Activated T-helper 2 cell treated with anti-CD3 and anti-CD28 coated beads, Interferon-gamma antibody, Interleukin-2, Interleukin-4, amounts not matched to agents 10 μg/mL and 5 μg/mL and 100 μg/mL, durations not matched to agents 14 hours and 24 hours and 36 hours (primary cell): ENCODE data around the gene PXDN. TPM values are rescaled to one million over a fixed set of nuclear protein-coding genes. Genes with fewer than 3 reads are reported as not detected.
"Not testable (repeated sequence)": the region's sequence is repeated elsewhere in the genome, so short reads cannot be mapped to it uniquely, and the experiment has no call there.

Experiments used
- DNase-seq: peaks from one replicate; pipeline ENCODE4 v3.0.0; 2021; ENCODE audit warnings: low spot score
- H3K27ac Mint-ChIP-seq: one replicate; pipeline ENCODE4 v1.8.0; 2021; ENCODE audit warnings: mixed read lengths
- H3K27me3 Mint-ChIP-seq: one replicate; pipeline ENCODE4 v1.8.0; 2021; ENCODE audit warnings: low read depth, mixed read lengths
- H3K36me3 Mint-ChIP-seq: one replicate; pipeline ENCODE4 v1.8.0; 2021; ENCODE audit warnings: low read depth, mixed read lengths
- H3K4me1 Mint-ChIP-seq: one replicate; pipeline ENCODE4 v1.8.0; 2021; ENCODE audit warnings: low read depth, mixed read lengths
- H3K4me3 Mint-ChIP-seq: one replicate; pipeline ENCODE4 v1.8.0; 2021; ENCODE audit warnings: low read depth, mild to moderate bottlenecking, moderate library complexity, mixed read lengths
- H3K9me3 Mint-ChIP-seq: one replicate; pipeline ENCODE4 v1.8.0; 2021; ENCODE audit warnings: mixed read lengths
- intact Hi-C: fragments of 100-400 bp; cut with micrococcal nuclease; formaldehyde crosslinking; loops from one replicate; pipeline ENCODE4 v1.15.1; 2023
- total RNA-seq: library from RNA; stranded (reverse); gene quantifications from 2 replicates; pipeline ENCODE4 v1.2.3, GENCODE V29; 2022

PXDN gene
- total RNA-seq, 1 donor from 2014 or later: 2.0 TPM

DNA sequence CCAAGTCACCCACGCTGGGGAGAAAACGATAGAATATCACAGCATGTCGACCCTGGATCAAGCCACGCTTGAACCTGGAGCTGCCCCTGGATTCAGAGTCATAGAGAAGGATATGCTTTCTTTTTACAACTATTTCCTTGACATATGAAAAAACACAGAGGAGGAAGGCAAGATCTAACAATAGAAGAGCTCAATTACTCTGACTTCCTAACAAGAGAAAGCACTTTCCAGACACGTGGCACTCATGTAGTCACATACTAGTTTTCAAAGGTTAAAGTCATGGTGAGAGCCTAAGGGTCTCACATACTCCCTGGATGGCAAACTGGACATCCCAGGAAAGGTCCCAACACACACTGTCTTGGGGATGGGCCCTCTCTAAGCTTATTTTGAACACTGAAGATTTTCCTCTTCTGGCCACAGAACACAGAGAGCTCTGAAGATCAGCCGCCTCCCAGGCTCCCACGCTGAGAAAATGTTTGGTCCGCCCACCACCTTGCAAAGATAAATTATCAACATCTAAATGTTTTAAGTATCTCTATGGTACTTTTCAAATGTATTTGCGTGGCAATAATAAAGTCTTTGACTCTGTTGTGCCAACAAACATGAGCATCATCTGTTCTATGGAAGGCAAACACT is 4.9 kb downstream of the PXDN start:
- intact Hi-C loops: no loop called here
- no peak for DNase-seq
- H3K27me3 Mint-ChIP-seq: peaks cover 15% of the 10 kb centered on the region
- no peak overlapping the region for H3K4me3 Mint-ChIP-seq
- no peaks in the 10 kb centered on the region for H3K36me3 Mint-ChIP-seq
- H3K27ac Mint-ChIP-seq: no peak overlapping the region
- no peaks in the 10 kb centered on the region for H3K9me3 Mint-ChIP-seq
- H3K4me1 Mint-ChIP-seq: no peaks in the 10 kb centered on the region

DNA sequence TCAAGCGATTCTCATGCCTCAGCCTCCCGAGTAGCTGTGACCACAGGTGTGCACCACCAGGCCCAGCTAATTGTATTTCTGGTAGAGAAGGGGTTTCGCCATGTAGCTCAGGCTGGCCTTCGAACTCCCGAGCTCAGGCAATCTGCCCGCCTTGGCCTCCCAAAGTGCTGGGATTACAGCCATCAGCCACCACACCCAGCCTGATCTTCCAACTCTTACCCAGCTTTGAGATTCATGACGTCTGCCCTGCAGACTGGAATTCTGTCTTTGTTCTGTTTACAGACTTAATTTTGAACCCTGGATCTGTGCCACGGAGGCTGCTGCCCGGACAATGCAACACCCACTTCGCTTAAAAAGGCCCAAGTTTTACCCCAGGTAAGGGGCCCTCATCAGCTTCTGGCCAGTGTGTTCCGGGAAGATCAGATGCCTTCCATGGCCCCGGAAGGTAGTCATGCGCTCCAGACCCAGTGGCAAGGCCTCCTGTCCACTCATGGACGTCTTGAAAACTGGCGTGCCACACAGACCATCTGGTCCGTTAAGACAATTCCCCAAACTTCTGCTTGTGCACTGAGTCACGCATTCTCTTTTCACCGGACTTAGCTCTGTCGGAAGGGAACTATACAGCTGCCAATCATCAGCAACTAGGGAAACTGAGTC is 5.5 kb downstream of the PXDN start:
- DNase-seq: no peak
- Mint-ChIP-seq H3K36me3 (no peaks in the 10 kb centered on the region), H3K9me3 (no peaks in the 10 kb centered on the region), H3K27me3 (peaks cover 15% of the 10 kb centered on the region), H3K4me3 (no peak overlapping the region), H3K4me1 (no peaks in the 10 kb centered on the region), H3K27ac (no peak overlapping the region)
- intact Hi-C loops: no loop called here

DNA sequence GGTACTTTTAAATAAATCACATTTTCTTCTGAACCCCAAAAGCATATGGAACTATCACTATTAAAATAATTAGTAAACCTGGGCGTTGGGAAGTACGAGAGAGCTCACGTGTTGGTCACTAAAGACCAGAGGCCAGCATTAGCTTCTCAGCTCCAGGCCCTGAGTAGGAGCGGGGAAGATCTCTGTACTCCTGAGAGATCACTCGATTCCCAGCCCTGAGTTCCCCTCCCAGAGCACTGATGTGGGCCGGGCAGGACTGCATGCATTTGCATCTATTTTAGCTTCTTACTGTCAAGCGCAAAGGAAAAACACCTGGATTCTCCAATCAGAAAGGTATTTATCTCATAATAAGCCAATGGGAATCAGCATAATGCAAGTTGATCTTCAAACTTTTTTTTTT is 6.2 kb downstream of the PXDN start:
- Mint-ChIP-seq H3K36me3 (no peaks in the 10 kb centered on the region), H3K4me3 (no peak overlapping the region), H3K4me1 (no peaks in the 10 kb centered on the region), H3K27me3 (peaks cover 15% of the 10 kb centered on the region), H3K27ac (no peak overlapping the region), H3K9me3 (no peaks in the 10 kb centered on the region)
- intact Hi-C loops: no loop called here
- no peak for DNase-seq

DNA sequence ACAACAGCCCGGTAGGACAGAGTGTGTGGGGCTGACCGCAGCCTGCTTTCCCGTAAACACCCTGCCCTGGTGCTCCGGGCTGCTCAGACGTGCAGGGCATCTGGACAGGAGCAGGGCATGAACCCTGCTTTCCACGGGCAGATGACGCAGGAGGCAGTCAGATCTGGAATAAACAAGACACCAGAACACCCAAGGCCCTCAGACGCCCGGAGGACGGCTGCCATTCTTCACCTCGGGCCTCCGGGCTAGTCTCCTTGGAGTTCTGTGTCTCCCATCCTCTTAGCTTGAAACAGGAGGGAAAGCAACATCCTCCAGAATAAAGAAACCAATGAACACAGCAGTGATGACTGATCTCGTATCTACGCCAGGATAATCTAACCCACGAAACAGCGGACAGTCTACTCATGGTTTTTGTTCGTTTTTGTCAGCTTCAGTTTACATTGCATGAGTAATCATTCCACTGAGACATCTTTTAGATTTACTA is 7.3 kb downstream of the PXDN start:
- H3K27ac Mint-ChIP-seq: no peak overlapping the region
- DNase-seq: no peak
- no peaks in the 10 kb centered on the region for H3K36me3 Mint-ChIP-seq
- intact Hi-C loops: no loop called here
- H3K4me3 Mint-ChIP-seq: no peak overlapping the region
- no peaks in the 10 kb centered on the region for H3K9me3 Mint-ChIP-seq
- H3K27me3 Mint-ChIP-seq: peaks cover 7% of the 10 kb centered on the region
- H3K4me1 Mint-ChIP-seq: no peaks in the 10 kb centered on the region

DNA sequence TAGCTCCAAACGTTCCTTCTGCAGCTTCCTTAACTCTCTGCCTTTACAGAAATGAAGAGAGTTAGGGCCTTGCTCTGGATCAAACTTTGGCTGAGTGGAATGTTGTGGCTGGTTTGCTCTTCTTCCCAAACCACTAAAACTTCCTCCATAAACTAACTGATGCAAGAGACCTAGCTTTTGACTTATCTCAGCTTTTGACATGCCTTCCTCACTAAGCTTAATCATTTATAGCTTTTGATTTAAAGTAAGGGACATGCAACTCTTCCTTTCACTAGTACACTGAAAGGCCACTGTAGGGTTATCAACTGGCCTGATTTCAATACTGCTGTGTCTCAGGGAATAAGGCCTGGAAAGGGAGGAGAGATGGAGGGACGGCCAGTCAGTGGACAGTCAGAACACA is 8.3 kb downstream of the PXDN start:
- H3K27me3 Mint-ChIP-seq: peaks cover 2% of the 10 kb centered on the region
- H3K9me3 Mint-ChIP-seq: no peaks in the 10 kb centered on the region
- H3K36me3 Mint-ChIP-seq: no peaks in the 10 kb centered on the region
- H3K27ac Mint-ChIP-seq: no peak overlapping the region
- no peaks in the 10 kb centered on the region for H3K4me1 Mint-ChIP-seq
- intact Hi-C loops: no loop called here
- H3K4me3 Mint-ChIP-seq: no peak overlapping the region
- DNase-seq: no peak

DNA sequence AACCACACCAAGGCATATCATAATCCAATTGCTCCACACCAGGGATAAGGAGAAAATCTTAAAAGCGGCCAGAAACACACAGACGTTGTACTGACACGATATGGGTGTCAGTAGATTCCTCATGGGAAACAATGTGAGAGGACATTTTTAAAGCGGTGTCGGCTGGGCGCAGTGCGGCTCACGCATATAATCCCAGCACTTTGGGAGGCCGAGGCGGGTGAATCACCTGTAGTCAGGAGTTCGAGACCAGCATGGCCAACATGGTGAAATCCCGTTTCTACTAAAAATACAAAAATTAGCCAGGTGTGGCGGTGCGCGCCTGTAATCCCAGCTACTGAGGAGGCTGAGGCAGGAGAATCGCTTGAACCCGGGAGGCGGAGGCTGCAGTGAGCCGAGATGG is 11.0 kb downstream of the PXDN start:
- intact Hi-C loops, H3K27ac Mint-ChIP-seq, H3K36me3 Mint-ChIP-seq, H3K27me3 Mint-ChIP-seq, H3K9me3 Mint-ChIP-seq, H3K4me1 Mint-ChIP-seq, H3K4me3 Mint-ChIP-seq, DNase-seq: not testable (repeated sequence)

DNA sequence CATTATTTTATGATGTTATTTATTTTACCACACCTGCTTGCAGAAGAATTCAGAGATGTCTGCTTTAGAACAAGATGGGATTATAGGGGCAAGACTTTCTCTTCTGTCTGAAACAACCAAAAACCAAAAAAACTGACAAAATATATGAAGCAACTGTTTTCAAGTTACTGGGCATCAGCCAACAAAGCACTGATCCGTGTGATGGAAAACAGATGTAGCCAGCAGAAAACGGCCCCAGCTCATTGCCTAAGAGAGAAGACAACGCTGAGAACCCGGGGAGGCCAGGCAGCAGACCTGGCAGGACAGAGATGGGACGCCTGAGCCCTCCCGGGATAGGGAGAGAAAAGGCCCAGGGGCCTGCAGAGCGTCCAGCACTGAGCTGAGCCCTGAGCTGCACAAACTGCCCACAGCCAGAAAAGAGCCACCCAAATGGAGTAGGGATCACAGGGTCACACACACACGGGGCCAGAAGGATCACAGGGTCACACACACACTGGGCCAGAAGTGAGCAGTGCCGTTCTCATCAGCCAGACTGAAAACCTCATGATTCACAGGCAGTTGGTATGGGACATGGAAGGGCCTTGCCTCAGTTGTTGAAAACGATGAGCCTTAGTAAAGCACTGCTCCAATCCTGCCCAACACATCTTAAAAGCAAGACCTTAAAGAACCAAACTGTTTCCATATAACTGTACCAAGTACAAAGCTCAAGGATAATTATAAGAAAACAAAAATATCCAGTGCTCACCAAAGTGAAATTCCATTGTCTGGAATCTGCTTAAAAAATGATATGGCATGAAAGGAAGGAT is 12.1 kb downstream of the PXDN start:
- intact Hi-C loops: no loop called here
- Mint-ChIP-seq H3K27me3 (no peaks in the 10 kb centered on the region), H3K9me3 (no peaks in the 10 kb centered on the region), H3K36me3 (no peaks in the 10 kb centered on the region), H3K27ac (no peak overlapping the region), H3K4me1 (no peaks in the 10 kb centered on the region), H3K4me3 (no peak overlapping the region)
- DNase-seq: no peak

DNA sequence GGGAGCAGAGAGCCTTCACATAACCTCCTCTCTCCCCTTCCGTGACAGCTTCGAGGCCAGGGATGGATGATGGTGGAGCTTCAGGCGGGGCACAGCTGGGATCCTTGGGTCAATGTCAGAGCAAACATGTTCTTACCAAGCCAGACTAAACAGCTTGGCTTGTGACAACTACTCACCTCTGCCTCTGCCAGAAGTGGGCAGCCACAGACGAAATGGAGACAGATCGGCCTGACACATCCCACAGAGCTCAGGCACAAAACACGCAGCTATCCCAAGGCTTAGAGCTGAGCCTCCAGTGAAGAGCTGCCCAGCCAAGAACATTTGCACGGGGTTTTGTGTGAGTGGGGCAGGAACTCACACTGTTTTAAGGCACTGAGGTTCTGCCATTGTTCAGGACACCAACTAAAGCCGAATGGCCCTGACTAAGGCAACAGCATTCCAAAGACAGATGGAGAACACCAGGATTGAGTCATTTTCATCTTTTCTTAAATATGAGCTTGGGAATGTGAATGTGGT is 12.8 kb downstream of the PXDN start:
- H3K4me1 Mint-ChIP-seq: no peaks in the 10 kb centered on the region
- H3K4me3 Mint-ChIP-seq: no peak overlapping the region
- H3K27ac Mint-ChIP-seq: no peak overlapping the region
- intact Hi-C loops: no loop called here
- H3K9me3 Mint-ChIP-seq: no peaks in the 10 kb centered on the region
- no peak for DNase-seq
- no peaks in the 10 kb centered on the region for H3K27me3 Mint-ChIP-seq
- no peaks in the 10 kb centered on the region for H3K36me3 Mint-ChIP-seq

DNA sequence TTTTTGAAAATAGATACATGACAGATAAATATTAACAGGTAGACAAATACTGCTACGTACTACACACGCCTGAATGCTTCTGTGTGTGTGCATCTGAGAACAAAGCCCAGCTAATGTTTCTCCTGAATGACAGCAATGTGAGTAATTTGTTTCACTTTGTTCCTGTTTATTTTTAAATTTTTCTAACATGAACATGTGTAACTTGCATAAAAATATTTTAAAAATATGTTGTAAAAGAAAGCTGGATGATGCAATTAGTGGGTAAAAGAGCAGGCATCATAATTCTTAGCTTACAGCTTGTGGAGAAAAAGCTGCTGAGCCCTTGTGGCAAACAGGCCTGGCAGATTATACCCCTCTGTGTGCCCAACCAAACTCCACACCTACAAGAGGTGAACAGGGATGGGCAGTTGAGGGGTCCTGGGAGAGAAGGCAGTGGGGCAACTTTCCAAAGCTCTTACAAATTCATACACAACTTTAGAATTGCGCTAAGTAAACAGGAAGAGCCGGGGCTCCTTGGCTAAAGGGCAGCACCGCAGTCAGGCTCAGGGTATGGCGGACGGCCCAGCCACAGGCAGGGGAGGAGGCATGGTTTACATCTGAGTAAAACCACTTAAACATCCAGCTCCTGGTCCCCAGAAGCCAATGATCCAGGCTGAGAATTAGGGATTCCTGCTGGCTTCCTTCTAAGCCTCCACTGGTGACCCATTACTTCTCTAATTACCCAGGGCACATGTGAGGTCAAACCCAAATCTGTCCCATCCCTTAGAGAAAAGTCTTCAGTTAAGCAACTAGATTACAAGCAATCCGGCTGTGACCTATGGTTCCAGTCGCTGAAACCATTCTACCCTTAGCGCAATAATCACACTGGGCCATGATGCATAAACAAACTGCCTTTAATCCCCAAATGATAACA is 14.0 kb downstream of the PXDN start:
- Mint-ChIP-seq H3K27ac (no peak overlapping the region), H3K9me3 (no peaks in the 10 kb centered on the region), H3K4me1 (no peaks in the 10 kb centered on the region), H3K36me3 (no peaks in the 10 kb centered on the region), H3K4me3 (no peak overlapping the region), H3K27me3 (no peaks in the 10 kb centered on the region)
- intact Hi-C loops: no loop called here
- no peak for DNase-seq

DNA sequence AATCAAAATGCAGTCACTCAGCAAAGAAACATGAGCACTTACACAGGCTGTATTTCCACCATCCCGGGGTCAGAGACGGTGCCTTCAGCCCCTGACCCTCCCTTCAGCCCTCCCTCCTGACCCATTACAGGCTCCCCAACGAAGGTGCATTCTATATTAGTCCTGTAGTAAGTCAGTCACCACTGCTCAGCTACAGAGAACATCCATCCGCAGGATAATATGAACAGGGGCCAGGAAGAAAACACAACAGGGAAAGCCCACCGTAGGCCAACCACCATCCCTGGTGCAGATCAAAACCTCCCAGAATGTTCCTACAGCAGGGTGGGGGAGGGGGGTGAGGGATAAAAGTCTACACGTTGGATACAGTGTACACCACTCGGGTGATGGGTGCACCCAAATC is 15.1 kb downstream of the PXDN start:
- DNase-seq: no peak
- Mint-ChIP-seq H3K9me3 (no peaks in the 10 kb centered on the region), H3K27me3 (no peaks in the 10 kb centered on the region), H3K36me3 (no peaks in the 10 kb centered on the region), H3K4me3 (no peak overlapping the region), H3K27ac (no peak overlapping the region), H3K4me1 (no peaks in the 10 kb centered on the region)
- intact Hi-C loops: no loop called here

DNA sequence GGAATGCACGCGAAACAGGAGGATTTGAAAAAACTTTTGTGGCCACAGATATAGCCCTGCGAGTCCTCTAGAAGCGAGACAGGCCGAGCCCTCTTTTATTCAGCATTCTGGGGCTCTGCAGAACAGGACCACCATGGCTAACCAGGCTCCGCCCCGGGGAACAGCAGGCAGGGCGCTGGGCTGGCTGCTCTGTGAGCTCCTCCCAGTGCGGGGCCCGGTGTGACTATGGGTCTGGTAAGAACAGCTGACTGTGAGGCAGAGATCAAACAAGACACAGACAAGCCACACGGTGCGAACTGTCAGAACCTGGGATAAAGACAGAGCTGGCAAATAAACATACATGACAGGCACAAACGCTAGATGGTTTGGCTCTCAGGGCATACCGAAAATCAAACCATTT is 15.5 kb downstream of the PXDN start:
- intact Hi-C loops: no loop called here
- Mint-ChIP-seq H3K36me3 (no peaks in the 10 kb centered on the region), H3K27me3 (no peaks in the 10 kb centered on the region), H3K27ac (no peak overlapping the region), H3K4me1 (no peaks in the 10 kb centered on the region), H3K9me3 (no peaks in the 10 kb centered on the region), H3K4me3 (no peak overlapping the region)
- DNase-seq: no peak

DNA sequence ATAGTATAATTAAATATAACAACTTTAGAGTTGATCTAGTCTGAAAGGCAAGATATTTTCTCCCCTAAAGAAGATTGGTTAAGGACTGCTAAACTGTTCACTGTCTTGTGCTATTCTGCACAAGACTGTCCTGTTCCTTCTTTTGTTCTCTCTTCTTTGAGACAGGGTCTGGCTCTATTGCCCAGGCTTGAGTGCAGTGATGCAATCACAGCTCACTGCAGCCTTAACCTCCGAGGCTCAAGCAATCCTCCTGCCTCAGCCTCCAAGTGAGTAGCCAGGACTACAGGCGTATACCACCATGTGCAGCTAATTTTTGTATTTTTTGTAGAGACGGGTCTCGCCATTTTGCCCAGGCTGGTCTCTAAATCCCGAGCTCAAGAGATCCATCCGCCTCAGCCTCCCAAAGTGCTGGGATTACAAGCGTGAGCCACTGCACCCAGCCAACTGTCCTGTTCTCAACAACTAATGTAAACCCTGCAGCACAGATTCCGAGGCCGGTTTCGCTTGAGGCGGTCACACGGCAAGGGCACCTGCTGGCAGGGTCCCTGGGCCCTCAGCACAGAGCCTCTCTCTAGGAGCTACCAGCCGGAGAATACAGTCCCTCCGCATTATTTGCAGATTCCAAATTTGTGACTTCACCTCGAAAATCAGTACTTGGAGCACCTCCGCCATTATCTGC is 16.4 kb downstream of the PXDN start:
- Mint-ChIP-seq H3K27ac (no peak overlapping the region), H3K36me3 (no peaks in the 10 kb centered on the region), H3K9me3 (no peaks in the 10 kb centered on the region), H3K4me1 (no peaks in the 10 kb centered on the region), H3K4me3 (no peak overlapping the region), H3K27me3 (no peaks in the 10 kb centered on the region)
- DNase-seq: peak; percentile 2
- intact Hi-C loops: no loop called here
